Right lobe of liver (tissue), 6 donors: ENCODE results near the gene SPRED1. TPM values are rescaled to one million over a fixed set of nuclear protein-coding genes. Genes with fewer than 3 reads are reported as not detected.
"Not testable (repeated sequence)": the region's sequence is repeated elsewhere in the genome, so short reads cannot be mapped to it uniquely, and the experiment has no call there.

Source experiments
- ATAC-seq, 4 donors: fragments of 200-7000 bp; cut with Tn5 transposase; one replicate each; pipeline ENCODE4 v1.9.1; 2020; ENCODE audit warnings: mild to moderate bottlenecking in 4 of 4, moderate library complexity in 4 of 4
- DNase-seq, 3 donors: peaks; one replicate each; pipeline ENCODE4 v3.0.0-alpha.2; 2020
- H3K27ac ChIP-seq, 3 donors: fragments of 200-600 bp; one replicate each; pipeline ENCODE4 v1.8.0; 2022
- H3K27me3 ChIP-seq, 2 donors: fragments of 200-600 bp; one replicate each; pipeline ENCODE4 v1.8.0; 2022
- H3K36me3 ChIP-seq, 4 donors: fragments of 200-600 bp; sonication (generic) in 1 of 4; one replicate each; pipeline versions ENCODE4 v1.5.1 to v1.8.0; 2017 to 2022; ENCODE audit warnings: control low read depth in 1 of 4
- H3K4me1 ChIP-seq, 4 donors: fragments of 200-600 bp; sonication (generic) in 1 of 4; one replicate each; pipeline versions ENCODE4 v1.5.1 to v1.8.0; 2017 to 2022; ENCODE audit warnings: control low read depth in 1 of 4
- H3K4me3 ChIP-seq, 3 donors: fragments of 200-600 bp; one replicate each; pipeline ENCODE4 v1.8.0; 2022
- H3K9me3 ChIP-seq, 4 donors: fragments of 200-600 bp; sonication (generic) in 1 of 4; one replicate each; pipeline versions ENCODE4 v1.5.1 to v1.8.0; 2017 to 2022; ENCODE audit warnings: control low read depth in 1 of 4
- POLR2A ChIP-seq: fragments of 450-650 bp; IDR thresholded peaks from one replicate; pipeline ENCODE4 v1.6.1; 2017; ENCODE audit warnings: antibody characterized with exemption, mild to moderate bottlenecking
- WGBS: methylation state at CpG from one replicate; pipeline ENCODE4 v1.1.6; 2018; ENCODE audit warnings: low coverage, low lambda C conversion rate; ENCODE audit not compliant: insufficient coverage; ENCODE audit errors: missing lambda C conversion rate; 5-methylcytosine and 5-hydroxymethylcytosine counted together
- intact Hi-C, 2 donors: fragments of 100-400 bp; cut with DNase I; formaldehyde crosslinking; loops; one replicate each; pipeline versions ENCODE4 v1.11.2 to v1.14.1; 2022
- total RNA-seq, 6 experiments: library from RNA; depleted of rRNA in 2 of 6; stranded (reverse); fragments of >200 nt in 2 of 6; fragmentation: NEBNext Ultra II Directional in 3 of 6; extraction: Animal tissue kit (Norgen Biotek cat#: 25700) in 3 of 6; gene quantifications; one replicate each; pipeline versions ENCODE4 v1.1.0 to v1.2.4, GENCODE V29; 2016 to 2023
- TF ChIP-seq, protein P1 (sequence below), 4 donors: fragments of 200-600 bp in 3 of 4; fragments of 450-650 bp in 1 of 4; IDR thresholded peaks; one replicate each; pipeline versions ENCODE4 v1.5.1 to v1.8.0; 2016 to 2022; ENCODE audit warnings: antibody characterized with exemption in 4 of 4, mild to moderate bottlenecking in 2 of 4
- donor health status: DM: no; HTN: yes; CAD: no.
- donor health status: DM: no; HTN: no; CAD: no.
- donor health status: DM: no; HTN: no; CAD: no.
- donor health status: DM: no; HTN: yes; CAD: no.
- donor health status: DM: no; HTN: yes; CAD: no.

The SPRED1 gene
- total RNA-seq, 6 experiments from 2014 or later: 4.5 to 9.6 (median 5.3) TPM

DNA sequence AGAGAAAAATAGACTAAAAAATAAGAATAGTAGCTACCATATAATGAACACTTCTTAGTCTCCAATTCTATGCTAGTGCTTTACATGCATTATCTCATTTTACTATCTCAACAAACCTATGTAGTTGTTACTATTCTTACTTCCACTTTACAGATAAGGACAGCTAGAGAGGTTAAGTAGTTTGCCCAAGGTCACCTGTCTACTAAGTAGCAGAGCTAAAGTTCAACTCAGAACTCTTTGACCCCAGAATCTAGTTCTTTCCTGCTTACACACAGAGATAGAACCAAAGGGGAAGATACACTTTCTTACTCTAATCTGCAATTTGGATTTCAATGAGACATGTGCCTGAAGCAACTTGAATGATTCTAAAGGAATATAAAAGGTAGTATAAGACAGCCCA, 24.7 kb upstream of the SPRED1 start:
- no peaks in the 10 kb centered on the region for H3K27me3 ChIP-seq
- no peaks in the 10 kb centered on the region for H3K9me3 ChIP-seq
- no peaks in the 10 kb centered on the region for H3K4me1 ChIP-seq
- no peak for TF ChIP-seq POLR2A
- TF ChIP-seq, protein P1, sequence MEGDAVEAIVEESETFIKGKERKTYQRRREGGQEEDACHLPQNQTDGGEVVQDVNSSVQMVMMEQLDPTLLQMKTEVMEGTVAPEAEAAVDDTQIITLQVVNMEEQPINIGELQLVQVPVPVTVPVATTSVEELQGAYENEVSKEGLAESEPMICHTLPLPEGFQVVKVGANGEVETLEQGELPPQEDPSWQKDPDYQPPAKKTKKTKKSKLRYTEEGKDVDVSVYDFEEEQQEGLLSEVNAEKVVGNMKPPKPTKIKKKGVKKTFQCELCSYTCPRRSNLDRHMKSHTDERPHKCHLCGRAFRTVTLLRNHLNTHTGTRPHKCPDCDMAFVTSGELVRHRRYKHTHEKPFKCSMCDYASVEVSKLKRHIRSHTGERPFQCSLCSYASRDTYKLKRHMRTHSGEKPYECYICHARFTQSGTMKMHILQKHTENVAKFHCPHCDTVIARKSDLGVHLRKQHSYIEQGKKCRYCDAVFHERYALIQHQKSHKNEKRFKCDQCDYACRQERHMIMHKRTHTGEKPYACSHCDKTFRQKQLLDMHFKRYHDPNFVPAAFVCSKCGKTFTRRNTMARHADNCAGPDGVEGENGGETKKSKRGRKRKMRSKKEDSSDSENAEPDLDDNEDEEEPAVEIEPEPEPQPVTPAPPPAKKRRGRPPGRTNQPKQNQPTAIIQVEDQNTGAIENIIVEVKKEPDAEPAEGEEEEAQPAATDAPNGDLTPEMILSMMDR (IDR thresholded peaks at IDR 0.05): no peak
- H3K27ac ChIP-seq: no peak overlapping the region
- H3K36me3 ChIP-seq: no peaks in the 10 kb centered on the region
- DNase-seq (no peak), ATAC-seq (no peak)
- intact Hi-C loops: no loop called here
- H3K4me3 ChIP-seq: no peak overlapping the region

DNA sequence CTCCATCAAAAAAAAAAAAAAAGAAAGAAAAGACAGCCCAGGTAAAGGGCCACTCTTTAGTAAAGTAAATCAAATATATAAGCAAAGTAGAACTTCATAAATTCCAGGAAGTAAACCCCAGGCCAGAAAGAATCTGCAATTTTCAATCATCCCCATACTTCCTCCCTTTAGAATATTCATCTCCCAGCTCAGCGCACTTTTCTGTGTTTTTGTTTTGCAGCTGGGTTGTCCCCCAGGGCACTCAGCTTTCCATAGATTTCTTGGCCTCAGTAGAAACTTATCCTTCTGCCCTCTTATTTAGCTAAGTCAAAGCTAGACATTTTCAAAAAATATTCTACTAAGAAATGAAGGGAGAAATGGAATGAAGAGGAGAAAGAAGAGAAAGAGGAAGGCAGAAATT, 24.0 kb upstream of the SPRED1 start:
- intact Hi-C loops: no loop called here
- DNase-seq (no peak), ATAC-seq (no peak)
- Histone ChIP-seq H3K4me3 (no peak overlapping the region), H3K27me3 (no peaks in the 10 kb centered on the region), H3K9me3 (no peaks in the 10 kb centered on the region), H3K27ac (no peak overlapping the region), H3K36me3 (no peaks in the 10 kb centered on the region), H3K4me1 (no peaks in the 10 kb centered on the region)
- 92% methylated on average over 1 of the region's 1 CpG for WGBS
- no peak for TF ChIP-seq POLR2A
- TF ChIP-seq, protein P1 (IDR thresholded peaks at IDR 0.05): no peak

DNA sequence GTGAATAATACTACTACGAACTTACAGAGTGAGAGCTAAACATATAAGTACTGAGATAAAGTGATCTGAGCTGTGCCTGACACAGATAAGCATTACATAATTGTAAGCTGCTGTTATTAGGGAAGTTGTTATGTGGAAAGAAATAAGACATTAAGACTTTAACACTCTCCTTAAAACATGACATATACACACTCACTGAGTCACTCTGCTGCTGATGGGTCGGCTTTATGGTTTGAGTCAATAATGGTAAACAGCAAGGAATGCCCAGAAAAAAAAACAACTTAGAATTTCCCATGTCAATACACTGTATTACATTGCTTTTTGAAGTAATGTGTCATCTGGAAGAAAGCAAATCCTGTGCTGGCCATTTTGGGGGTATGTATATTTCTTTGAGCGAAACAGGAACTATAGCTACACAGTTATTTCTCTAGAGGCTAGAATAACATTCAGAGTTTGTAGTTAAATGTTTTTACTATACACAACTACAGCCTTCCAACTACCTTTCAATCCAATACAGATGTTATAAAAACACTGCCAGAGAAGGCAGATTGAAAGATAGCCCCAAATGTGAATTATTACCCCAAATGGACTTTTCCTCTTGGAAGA, 22.8 kb upstream of the SPRED1 start:
- DNase-seq: no peak
- no peaks in the 10 kb centered on the region for H3K27me3 ChIP-seq
- intact Hi-C loops: no loop called here
- ATAC-seq: peak in 1 of 4 donors; percentile 36
- H3K9me3 ChIP-seq: no peaks in the 10 kb centered on the region
- TF ChIP-seq, protein P1 (IDR thresholded peaks at IDR 0.05): no peak
- TF ChIP-seq POLR2A: no peak
- WGBS: 55% methylated on average over 3 of the region's 3 CpGs
- H3K36me3 ChIP-seq: no peaks in the 10 kb centered on the region
- no peaks in the 10 kb centered on the region for H3K4me1 ChIP-seq
- H3K27ac ChIP-seq: no peak overlapping the region
- no peak overlapping the region for H3K4me3 ChIP-seq

DNA sequence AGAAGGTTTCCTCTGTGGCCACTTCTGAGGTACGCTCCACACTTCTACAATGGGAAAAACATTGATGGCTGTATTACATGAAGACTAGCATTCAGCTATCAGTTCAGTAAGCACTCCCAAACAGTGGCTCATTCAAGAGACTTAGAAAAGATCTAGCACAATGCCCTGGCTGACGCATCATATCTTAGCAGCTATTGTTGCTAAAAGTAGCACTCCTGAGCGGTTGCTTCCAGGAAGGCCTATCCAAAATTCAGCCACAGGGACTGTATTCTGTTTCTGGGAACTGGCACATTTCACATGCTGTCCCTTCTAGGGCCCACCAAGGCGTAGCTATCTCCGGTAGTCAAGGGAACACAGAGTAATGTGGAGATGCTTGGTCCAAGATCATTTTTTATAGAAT, 21.2 kb upstream of the SPRED1 start:
- no peaks in the 10 kb centered on the region for H3K9me3 ChIP-seq
- ATAC-seq (no peak), DNase-seq (no peak)
- no peaks in the 10 kb centered on the region for H3K27me3 ChIP-seq
- no peak overlapping the region for H3K27ac ChIP-seq
- WGBS: 100% methylated on average over 2 of the region's 5 CpGs
- TF ChIP-seq, protein P1 (IDR thresholded peaks at IDR 0.05): no peak
- no peak overlapping the region for H3K4me3 ChIP-seq
- no peaks in the 10 kb centered on the region for H3K36me3 ChIP-seq
- intact Hi-C loops: no loop called here
- H3K4me1 ChIP-seq: no peaks in the 10 kb centered on the region

DNA sequence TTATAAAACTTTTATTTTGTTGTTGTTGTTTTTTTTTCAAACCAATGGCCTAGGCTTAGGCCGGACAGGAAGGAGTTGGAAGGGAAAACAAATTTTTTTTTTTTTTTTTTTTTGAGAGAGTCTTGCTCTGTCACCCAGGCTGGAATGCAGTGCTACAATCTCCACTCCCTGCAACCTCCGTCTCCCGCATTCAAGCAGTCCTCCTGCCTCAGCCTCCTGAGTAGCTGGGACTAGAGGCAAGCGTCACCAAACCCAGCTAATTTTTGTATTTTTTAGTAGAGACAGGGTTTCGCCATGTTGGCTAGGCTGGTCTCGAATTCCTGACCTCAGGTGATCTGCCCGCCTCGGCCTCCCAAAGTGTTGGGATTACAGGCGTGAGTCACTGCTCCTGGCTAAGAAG, 15.6 kb upstream of the SPRED1 start:
- ATAC-seq, DNase-seq, H3K9me3 ChIP-seq, intact Hi-C loops, H3K36me3 ChIP-seq, H3K27ac ChIP-seq, H3K4me1 ChIP-seq, H3K27me3 ChIP-seq, H3K4me3 ChIP-seq: not testable (repeated sequence)
- 86% methylated on average over 9 of the region's 9 CpGs for WGBS
